Activated CD4-positive, alpha-beta T cell treated with anti-CD3 and anti-CD28 coated beads, Interleukin-2, amount 50 U/mL, for 16 hours (primary cell): ENCODE measurements around the gene SP3.

Experiments
- DNase-seq: peaks from one replicate; pipeline ENCODE4 v3.0.0-alpha.2; 2020

The SP3 gene

DNA sequence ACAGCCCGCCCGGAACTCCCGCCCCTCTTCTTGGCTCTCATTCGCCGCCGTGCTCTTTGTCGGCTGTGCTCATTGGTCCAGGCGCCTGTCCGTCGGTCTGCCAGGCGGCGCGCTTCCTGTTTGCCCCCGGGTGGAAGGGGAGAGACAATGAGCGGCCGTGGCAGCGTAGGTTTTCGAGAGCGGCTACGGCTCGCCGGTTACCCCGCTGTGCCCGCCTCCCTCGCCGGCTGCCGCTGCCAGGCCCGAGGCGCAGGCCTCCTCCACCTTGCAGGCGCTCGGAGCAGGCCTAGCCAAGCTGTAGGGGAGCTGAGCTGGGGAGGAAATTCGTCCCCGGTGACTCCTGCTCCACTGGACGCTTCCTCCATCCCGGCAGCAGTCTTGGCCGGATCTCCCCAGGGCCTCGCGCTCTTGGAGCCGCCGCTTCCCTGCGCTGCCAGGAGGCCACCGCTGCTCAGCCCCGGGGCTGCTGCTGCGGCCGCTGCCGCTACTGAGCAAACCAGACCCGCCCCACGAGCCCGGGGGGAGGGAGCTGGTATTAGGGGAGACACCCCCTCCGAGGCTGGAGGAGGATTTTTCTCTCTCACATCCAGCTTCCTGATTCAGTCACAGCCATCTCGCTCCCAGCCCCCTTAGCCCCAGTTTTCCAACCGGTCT lies at the start of gene SP3:
Gene SP3, minus strand, starts transcription at position 2 of the 654 bp plus-strand sequence. CDS start 202 bp downstream, outside the sequence.
- peak; percentile 97 for DNase-seq

- no peak for DNase-seq
Observed at GRCh38 chr2:174014699-174015070, 49.5 kb upstream of the SP3 start.

DNA sequence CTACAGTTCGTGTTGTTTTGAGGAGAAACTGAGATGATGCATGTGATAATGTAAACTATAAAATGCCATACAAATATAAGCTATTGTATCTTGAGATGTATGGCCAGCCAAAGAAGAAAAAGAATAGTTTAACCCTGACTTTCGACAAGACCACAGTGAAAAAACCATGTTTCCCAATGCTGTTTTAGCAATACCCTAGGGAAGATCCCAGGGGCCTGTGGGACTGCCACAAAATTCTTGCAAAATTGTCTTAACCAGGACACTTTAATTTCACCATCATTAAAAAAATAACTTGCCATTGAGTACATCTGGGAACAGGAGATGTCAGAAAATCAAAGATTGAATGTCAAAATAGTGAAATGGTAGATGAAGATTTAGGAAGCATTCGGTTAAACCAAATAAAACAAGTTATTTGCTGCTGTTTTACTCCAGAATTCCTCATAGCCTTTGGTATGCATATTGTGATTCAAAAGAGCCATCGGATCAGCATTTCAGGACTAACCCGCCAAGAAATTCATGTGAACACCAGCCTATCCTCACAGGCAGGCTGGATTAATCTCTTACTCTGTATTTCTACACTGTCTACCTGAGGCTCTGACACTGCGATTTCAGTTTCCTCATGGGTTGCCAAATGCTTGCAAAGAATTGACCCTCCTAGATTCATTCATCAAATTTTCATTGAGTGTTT lies 49.0 kb upstream of the SP3 start:
- DNase-seq, result no peak

- DNase-seq, result no peak
Observed at GRCh38 chr2:174013315-174013751, 48.2 kb upstream of the SP3 start.

DNA sequence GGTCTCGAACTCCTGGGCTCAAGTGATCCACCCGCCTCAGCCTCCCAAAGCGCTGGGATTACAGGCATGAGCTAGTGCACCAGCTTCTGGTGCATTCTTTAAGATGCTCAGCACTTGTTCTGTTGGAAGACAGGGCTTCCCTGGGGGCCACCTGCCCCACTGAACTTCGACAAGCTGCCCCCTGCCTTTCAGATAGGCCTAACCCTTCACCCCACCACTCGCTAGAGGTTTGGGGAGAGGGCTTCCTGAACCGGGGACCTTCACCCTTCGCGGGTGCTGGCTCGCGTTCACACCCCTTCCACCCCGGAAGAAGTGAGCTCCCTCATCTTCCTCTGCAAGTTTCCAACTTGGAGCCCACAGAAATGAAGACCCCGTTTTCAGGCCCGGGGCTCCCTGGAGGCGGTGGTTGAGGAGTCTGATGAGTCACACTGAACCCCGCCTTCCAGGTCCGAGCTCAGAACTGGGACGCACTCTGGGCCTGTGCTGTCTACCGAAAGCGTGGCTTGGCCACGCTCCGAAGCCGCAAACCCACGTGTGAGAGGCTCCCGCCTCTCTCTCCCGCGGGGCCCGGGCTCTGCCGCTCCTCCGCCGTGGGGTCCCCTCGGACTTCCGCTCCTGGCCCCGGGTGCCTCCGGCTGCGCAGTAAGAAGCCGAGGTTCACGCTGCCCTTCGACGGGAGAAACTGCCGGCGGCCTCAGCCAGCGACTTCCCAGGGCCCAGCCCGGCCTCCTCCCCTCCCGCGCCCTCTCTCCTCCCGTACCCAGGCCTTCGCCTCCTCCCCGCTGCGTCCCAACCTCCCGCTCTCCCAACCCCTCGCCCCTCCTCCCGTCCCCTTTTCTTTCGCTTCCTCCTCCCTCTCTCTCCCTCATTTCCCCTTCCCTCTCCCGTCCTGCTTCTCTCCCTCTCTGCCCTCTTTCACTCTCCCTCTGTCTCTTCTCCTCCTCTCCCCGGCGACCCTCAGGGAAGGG lies 47.5 kb upstream of the SP3 start:
- peak; percentile 6 for DNase-seq

- no peak for DNase-seq
Observed at GRCh38 chr2:174011796-174012195, 46.6 kb upstream of the SP3 start.

DNA sequence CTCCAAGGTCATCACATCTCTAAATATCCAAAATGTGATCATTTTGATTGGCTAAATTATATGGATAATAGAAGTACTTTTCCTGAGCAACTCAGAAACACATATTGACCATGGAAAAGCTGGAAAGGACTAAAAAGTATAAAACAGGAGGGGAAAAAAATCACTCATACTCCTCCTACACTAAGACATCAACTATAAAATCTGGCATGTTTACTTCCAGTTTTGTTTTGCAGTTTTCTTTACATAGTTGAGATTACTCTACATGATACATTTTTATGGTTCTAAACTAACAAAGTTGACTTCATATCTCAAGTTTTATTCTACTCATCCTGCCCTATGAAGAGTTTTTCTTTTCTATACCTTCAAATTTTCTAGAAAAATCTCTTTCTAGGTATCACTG lies 46.0 kb upstream of the SP3 start:
- DNase-seq, result no peak

DNA sequence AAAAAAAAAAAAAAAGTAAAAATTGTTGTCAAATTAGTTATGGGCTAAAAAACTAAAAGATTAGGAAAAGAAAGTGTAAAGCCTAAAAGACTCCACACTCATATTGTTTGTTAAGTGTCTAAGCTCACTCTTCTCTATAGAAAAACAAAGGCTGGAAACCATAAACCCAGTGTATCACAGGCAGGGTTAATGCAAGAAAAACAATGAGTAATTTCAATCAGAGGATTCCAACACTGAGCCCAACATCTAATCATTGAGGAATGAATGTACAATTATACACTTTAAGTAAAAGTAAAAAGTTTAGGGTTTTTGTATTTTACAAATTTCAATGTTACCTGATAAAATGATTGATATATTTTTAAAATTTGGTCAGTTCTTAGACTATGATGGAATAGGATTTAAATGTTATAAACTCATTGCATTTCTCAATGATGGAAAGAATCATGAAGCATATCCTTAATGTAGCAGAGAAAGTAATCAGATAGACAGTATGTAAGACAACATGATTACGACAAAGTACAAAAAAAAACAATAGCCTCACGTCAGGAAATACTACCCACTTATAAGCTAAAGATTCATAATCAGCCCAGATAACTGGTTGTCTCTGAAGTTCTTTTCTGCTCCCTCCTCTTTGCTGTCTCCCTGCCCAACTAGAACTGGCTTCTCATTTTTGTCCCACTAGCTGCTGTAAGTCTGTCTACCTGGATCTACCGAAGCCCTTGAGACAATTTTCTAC lies 44.5 kb upstream of the SP3 start:
- no peak for DNase-seq

- no peak for DNase-seq
Observed at GRCh38 chr2:174008720-174009119, 43.5 kb upstream of the SP3 start.

GRCh38 chr2:174007010-174007409 lies 41.8 kb upstream of the SP3 start:
- DNase-seq, result no peak

- no peak for DNase-seq
Observed at GRCh38 chr2:174005801-174006419, 40.7 kb upstream of the SP3 start.

DNA sequence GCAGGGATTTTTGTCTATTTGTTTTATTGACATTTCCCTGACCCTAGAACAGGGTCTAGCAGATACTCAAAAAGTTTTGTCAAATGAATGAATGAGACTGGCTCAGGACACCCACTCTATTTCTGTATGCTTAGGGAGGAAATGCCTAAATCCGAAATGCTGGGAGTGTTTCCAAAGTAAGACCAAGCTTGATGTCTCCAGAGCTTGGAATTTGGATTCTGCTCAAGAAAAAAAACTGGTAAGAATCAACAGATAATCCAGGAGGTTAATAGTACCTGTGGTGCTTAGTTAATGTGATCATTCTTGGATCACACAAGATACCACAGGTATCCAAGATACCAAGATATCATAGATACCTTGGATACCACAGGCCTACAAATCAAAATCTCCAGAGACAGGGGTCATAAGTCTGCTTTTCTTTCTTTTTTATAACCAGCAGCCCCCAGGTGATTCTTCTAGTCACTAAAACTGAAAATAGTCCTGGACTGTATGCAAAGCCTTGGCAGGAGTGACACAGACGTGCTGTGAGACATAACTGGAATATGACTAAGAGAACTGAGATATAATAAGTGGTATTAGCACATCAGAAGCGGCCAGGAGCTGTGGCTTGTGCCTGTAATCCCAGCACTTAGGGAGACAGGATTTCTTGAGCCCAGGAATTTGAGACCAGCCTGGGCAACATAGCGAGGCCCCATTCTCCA lies 39.9 kb upstream of the SP3 start:
- DNase-seq, result peak; percentile 62

DNA sequence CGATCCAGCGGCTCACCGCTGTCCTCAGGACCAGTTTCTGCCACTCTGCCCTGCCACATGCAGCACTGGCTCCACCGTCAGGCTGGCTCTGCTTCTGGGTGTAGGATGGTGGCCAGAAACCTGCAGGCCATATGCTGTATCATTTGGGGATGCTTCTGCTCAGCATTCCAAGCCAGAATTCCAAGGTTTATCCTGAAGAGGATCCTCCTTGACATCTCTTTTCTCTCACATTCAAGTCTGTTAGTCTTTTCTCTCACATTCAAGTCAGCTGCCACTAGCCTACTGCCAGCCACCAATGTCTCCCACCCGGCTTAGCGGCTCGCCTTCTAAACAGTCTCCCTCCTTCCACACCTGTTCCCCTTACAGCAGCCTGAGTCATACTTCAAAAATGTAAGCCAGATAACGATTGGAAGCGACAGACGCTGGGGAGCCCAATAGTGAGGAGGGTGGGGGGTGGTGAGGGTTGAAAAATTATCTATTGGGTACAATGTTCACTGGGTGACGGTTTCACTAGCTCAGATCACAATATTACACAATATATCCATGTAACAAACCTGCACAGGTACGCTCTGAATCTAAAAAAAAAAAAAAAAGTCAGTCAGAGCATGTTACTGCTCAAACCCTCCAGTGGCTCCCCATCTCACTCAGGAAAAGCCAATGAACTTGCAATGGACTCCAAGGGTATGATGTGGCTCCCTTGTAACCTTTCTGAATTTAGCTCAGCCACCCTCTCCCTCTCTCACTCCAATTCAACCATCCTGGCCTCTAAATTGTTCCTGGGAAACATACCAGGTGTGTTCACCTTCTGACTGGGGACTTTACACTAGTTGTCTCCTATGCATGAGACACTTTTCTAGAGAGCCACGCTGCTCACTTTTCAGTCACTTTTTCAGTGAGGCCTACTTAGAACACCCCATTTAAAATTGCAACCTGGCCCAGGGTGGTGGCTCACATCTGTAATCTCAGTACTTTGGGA lies 38.8 kb upstream of the SP3 start:
- no peak for DNase-seq

DNA sequence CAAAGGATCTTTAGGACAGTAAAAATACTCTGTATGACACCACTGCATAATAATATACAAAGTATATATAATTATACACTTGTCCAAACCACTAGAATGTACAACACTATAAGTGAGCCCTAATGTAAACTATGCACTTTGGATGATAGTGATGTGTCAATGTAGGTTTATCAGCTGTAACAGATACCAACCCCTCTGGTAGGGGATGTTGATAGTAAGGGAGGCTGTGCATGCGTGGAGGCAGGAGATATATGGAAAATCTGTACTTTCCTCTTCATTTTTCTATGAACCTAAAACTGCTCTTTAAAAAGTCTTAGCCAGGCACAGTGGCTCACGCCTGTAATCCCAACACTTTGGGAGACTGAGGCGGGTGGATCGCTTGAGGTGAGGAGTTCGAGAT lies 37.5 kb upstream of the SP3 start:
- no peak for DNase-seq

DNA sequence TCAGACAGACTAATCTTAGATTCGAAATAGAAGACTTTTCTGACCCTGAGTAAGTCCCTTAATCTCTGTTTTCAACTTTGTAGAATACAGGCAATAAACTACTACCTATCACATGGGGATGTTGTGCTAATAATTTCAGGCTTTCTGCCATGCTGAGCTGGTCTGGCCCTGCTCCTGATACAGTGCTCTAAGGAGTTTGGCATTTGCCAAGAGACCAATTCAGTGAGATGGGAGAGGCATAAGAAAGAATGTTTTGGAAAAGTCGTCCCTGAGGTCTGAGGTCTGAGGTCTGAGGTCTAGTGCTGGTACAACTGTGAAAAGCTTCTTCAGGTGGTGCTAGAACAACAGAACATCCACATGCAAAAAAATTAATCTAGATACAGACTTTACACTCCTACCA lies 35.9 kb upstream of the SP3 start:
- DNase-seq, result no peak

GRCh38 chr2:173999724-174000123 lies 34.6 kb upstream of the SP3 start:
- no peak for DNase-seq

DNA sequence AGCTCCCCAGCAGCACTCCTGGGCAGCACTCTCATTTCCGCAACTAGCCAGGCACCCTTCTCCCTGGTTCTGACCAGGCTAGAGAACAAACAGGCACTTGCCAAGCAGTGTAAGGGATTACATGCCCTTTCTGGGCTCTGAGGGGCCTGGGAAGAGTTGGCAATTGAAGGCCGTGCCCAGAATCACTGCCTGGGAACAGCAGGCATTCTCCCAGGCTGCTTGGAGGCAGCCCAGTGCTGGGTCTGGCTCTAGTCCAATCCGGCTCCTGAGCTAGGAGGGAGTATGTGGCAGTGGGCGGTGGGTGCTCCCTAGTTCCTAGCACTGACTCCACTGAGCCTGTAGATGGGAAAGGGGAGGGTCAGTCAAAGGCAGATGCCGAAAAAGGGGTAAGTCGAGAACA lies 34.1 kb upstream of the SP3 start:
- no peak for DNase-seq

- no peak for DNase-seq
Observed at GRCh38 chr2:173998386-173998785, 33.2 kb upstream of the SP3 start.

- no peak for DNase-seq
Observed at GRCh38 chr2:173997753-173998152, 32.6 kb upstream of the SP3 start.

DNA sequence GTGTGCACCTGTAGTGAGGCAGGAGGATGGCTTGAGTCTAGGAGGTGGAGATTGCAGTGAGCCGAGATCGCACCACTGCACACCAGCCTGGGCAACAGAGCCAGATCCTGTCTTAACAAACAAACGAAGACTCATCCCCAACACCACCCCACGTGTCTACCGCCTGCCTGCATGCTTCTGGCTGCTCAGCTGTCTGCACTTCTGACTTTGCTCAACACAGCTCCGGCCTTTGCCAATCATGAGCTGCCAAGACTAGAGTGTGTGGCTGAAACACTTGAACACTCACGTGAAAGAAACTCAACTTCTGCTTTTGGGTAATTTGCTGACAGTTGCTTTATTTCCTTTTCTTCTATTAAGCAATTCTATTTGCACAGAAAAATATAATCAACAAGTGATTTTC lies 32.1 kb upstream of the SP3 start:
- DNase-seq, result no peak

DNA sequence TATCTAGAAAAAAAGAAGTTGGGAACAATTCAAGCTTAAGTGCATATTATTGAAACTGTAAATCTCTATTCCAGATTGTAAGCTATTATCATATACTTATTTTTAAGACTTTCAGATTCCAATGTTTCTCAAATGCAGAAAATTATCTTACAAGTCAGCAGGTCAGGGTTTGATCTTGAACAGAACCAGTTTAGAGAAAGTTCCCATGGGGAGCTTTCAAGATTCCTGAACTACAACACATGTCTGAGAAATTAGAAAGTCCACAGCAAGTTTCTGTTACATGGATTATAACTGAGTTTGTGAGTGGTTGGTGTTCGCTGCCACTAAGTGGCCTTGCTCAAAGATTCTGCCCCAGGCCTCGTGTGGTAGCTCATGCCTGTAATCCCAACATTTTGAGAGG lies 31.6 kb upstream of the SP3 start:
- DNase-seq, result no peak
